Neural progenitor cell (in vitro differentiated cells): Measurements from ENCODE around the gene STRIP1. TPM values are rescaled to one million over a fixed set of nuclear protein-coding genes. Genes with fewer than 3 reads are reported as not detected.

Source experiments
- DNase-seq: peaks from one replicate; pipeline ENCODE4 v3.0.0-alpha.2; 2016; ENCODE audit warnings: low spot score
- H2AFZ ChIP-seq: fragments of 200-600 bp; sonication (generic); replicated peaks from 2 replicates; pipeline ENCODE4 v1.6.1; 2016; ENCODE audit warnings: antibody characterized with exemption
- H3F3A ChIP-seq: fragments of 200-600 bp; sonication (generic); 2 replicates; pipeline ENCODE4 v1.6.1; 2016; ENCODE audit warnings: antibody characterized with exemption, low read depth
- H3K27ac ChIP-seq: fragments of 200-600 bp; sonication (generic); 2 replicates; pipeline ENCODE4 v1.5.1; 2016; ENCODE audit warnings: mild to moderate bottlenecking
- H3K27me3 ChIP-seq: fragments of 200-600 bp; sonication (generic); 2 replicates; pipeline ENCODE4 v1.6.1; 2016; ENCODE audit warnings: mild to moderate bottlenecking, moderate library complexity
- H3K36me3 ChIP-seq: fragments of 200-600 bp; sonication (generic); 2 replicates; pipeline ENCODE4 v1.5.1; 2016
- H3K4me1 ChIP-seq: fragments of 200-600 bp; sonication (generic); 2 replicates; pipeline ENCODE4 v1.6.1; 2016; ENCODE audit warnings: mixed run types
- H3K4me2 ChIP-seq: fragments of 200-600 bp; sonication (generic); 2 replicates; pipeline ENCODE4 v1.6.1; 2016
- H3K4me3 ChIP-seq: fragments of 200-600 bp; sonication (generic); 2 replicates; pipeline ENCODE4 v1.5.1; 2016
- H3K79me2 ChIP-seq: fragments of 200-600 bp; sonication (generic); 2 replicates; pipeline ENCODE4 v1.6.1; 2016; ENCODE audit warnings: low read depth
- H3K9ac ChIP-seq: fragments of 200-600 bp; sonication (generic); 2 replicates; pipeline ENCODE4 v1.6.1; 2016
- H3K9me3 ChIP-seq: fragments of 200-600 bp; sonication (generic); 2 replicates; pipeline ENCODE4 v1.5.1; 2016; ENCODE audit warnings: low read depth
- H4K20me1 ChIP-seq: fragments of 200-600 bp; sonication (generic); 2 replicates; pipeline ENCODE4 v1.6.1; 2016; ENCODE audit warnings: low read depth
- H3K27ac Mint-ChIP-seq: 3 replicates; pipeline ENCODE4 v1.8.0; 2021; ENCODE audit warnings: mixed read lengths
- H3K27me3 Mint-ChIP-seq: 2 replicates; pipeline ENCODE4 v1.8.0; 2022; ENCODE audit warnings: low read depth, mild to moderate bottlenecking, inconsistent platforms, moderate library complexity, mixed read lengths; ENCODE audit not compliant: insufficient read depth
- H3K36me3 Mint-ChIP-seq: 3 replicates; pipeline ENCODE4 v1.8.0; 2021; ENCODE audit warnings: mixed read lengths
- H3K4me1 Mint-ChIP-seq: 3 replicates; pipeline ENCODE4 v1.8.0; 2021; ENCODE audit warnings: mixed read lengths
- H3K4me3 Mint-ChIP-seq: 3 replicates; pipeline ENCODE4 v1.8.0; 2021; ENCODE audit warnings: mild to moderate bottlenecking, moderate library complexity, mixed read lengths
- H3K9me3 Mint-ChIP-seq: 3 replicates; pipeline ENCODE4 v1.8.0; 2020; ENCODE audit warnings: mixed read lengths
- EZH2 ChIP-seq: fragments of 200-600 bp; sonication (generic); IDR thresholded peaks from 2 replicates; pipeline ENCODE4 v1.6.1; 2017; ENCODE audit warnings: antibody characterized with exemption, mild to moderate bottlenecking, moderate library complexity
- EZH2phosphoT487 ChIP-seq: fragments of 200-600 bp; sonication (generic); IDR thresholded peaks from 2 replicates; pipeline ENCODE4 v1.6.1; 2017; ENCODE audit warnings: antibody characterized with exemption
- total RNA-seq: library from RNA; depleted of rRNA; stranded (reverse); fragments of >200 nt; gene quantifications from 2 replicates; pipeline ENCODE4 v1.2.3, GENCODE V29; 2015; ENCODE audit warnings: low replicate concordance
- TF ChIP-seq, protein P1 (sequence below): fragments of 200-600 bp; sonication (generic); IDR thresholded peaks from 2 replicates; pipeline ENCODE4 v1.5.1; 2017; ENCODE audit warnings: antibody characterized with exemption, mild to moderate bottlenecking

Gene STRIP1
- total RNA-seq, 1 donor from 2014 or later: 55.0 TPM

DNA sequence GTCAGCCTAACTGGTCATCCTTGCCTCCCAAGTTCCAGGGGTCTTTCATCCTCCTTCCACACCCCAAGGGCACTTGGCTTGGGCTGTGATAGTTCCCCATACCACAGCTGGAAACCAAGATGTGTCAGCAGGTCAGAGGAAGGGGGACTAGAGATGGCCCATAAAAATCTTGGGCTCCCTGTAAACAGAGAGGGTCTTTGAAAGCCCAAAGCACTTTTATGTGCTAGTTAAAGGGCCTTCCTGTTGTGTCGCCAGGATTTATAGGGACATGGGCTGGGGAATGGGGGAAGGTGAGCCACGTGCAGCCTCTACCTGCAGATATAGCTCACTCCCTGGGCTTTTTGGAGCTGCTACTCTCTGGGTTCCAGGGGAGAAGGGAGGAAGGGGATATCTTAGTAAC, 65.9 kb downstream of the STRIP1 start:
- no peaks in the 10 kb centered on the region for H3K9me3 ChIP-seq
- no peaks in the 10 kb centered on the region for H3K36me3 Mint-ChIP-seq
- H3K4me1 Mint-ChIP-seq: peaks cover 5% of the 10 kb centered on the region
- no peaks in the 10 kb centered on the region for H4K20me1 ChIP-seq
- H2AFZ ChIP-seq: no peak overlapping the region
- H3F3A ChIP-seq: no peaks in the 10 kb centered on the region
- H3K27me3 Mint-ChIP-seq: peaks cover 9% of the 10 kb centered on the region
- no peaks in the 10 kb centered on the region for H3K79me2 ChIP-seq
- H3K4me3 Mint-ChIP-seq: no peak overlapping the region
- H3K9me3 Mint-ChIP-seq: no peaks in the 10 kb centered on the region
- no peak overlapping the region for H3K4me2 ChIP-seq
- no peak overlapping the region for H3K9ac ChIP-seq
- H3K36me3 ChIP-seq: no peaks in the 10 kb centered on the region
- H3K4me3 ChIP-seq: no peak overlapping the region
- H3K27ac ChIP-seq: no peak overlapping the region
- H3K4me1 ChIP-seq: no peaks in the 10 kb centered on the region
- H3K27me3 ChIP-seq: no peaks in the 10 kb centered on the region
- TF ChIP-seq EZH2 (no peak), EZH2phosphoT487 (no peak)
- TF ChIP-seq, protein P1, sequence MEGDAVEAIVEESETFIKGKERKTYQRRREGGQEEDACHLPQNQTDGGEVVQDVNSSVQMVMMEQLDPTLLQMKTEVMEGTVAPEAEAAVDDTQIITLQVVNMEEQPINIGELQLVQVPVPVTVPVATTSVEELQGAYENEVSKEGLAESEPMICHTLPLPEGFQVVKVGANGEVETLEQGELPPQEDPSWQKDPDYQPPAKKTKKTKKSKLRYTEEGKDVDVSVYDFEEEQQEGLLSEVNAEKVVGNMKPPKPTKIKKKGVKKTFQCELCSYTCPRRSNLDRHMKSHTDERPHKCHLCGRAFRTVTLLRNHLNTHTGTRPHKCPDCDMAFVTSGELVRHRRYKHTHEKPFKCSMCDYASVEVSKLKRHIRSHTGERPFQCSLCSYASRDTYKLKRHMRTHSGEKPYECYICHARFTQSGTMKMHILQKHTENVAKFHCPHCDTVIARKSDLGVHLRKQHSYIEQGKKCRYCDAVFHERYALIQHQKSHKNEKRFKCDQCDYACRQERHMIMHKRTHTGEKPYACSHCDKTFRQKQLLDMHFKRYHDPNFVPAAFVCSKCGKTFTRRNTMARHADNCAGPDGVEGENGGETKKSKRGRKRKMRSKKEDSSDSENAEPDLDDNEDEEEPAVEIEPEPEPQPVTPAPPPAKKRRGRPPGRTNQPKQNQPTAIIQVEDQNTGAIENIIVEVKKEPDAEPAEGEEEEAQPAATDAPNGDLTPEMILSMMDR: no peak
- no peak for DNase-seq
- H3K27ac Mint-ChIP-seq: no peak overlapping the region

DNA sequence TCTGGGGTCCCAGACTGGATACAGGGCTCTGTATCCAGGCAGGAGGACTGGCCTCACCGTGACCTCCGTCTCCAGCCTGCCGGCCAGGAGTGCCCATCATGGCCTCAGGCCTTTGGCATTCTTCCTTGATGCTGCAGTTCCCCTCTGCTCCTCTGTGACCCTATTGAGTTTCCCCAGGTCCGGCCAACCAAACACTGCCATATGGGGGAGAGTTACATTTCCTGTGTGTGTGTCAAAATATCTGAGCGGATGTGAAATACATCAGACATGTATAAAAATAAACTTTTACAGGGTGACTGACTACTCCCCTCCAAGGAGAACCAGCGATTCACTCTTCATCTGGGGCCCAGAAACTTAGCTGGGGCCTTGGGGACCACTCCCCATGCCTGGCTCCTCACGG, 67.7 kb downstream of the STRIP1 start:
- Histone ChIP-seq H3K4me2 (no peak overlapping the region), H3F3A (no peaks in the 10 kb centered on the region), H3K9me3 (no peaks in the 10 kb centered on the region), H3K36me3 (no peaks in the 10 kb centered on the region), H3K4me1 (no peaks in the 10 kb centered on the region), H3K9ac (no peak overlapping the region), H3K27ac (no peak overlapping the region), H2AFZ (no peak overlapping the region), H3K27me3 (no peaks in the 10 kb centered on the region), H4K20me1 (no peaks in the 10 kb centered on the region), H3K4me3 (no peak overlapping the region), H3K79me2 (no peaks in the 10 kb centered on the region)
- Mint-ChIP-seq H3K4me3 (no peak overlapping the region), H3K9me3 (no peaks in the 10 kb centered on the region), H3K36me3 (no peaks in the 10 kb centered on the region), H3K4me1 (peaks cover 5% of the 10 kb centered on the region), H3K27ac (no peak overlapping the region), H3K27me3 (peaks cover 9% of the 10 kb centered on the region)
- no peak for DNase-seq
- TF ChIP-seq EZH2 (no peak), EZH2phosphoT487 (no peak)
- TF ChIP-seq, protein P1: no peak

Other genes with a start within 250 kb of the STRIP1 start
- gene CSF1, start 123.8 kb upstream of the STRIP1 start, total RNA-seq: 2.7 and 5.0 TPM in 2 replicates
- 62.5 and 65.5 TPM in 2 replicates for gene AHCYL1, start 49.9 kb upstream of the STRIP1 start, total RNA-seq
- 1.1 TPM in 1 of 2 replicates, not detected in the other for gene ALX3, start 36.0 kb downstream of the STRIP1 start, total RNA-seq
- not detected in 2 replicates for gene UBL4B, start 77.8 kb downstream of the STRIP1 start, total RNA-seq
- 0.06 TPM in 1 of 2 replicates, not detected in the other for gene SLC6A17, start 115.9 kb downstream of the STRIP1 start, total RNA-seq
- gene KCNC4, start 175.7 kb downstream of the STRIP1 start, total RNA-seq: 1.3 and 2.0 TPM in 2 replicates